Kidney (tissue), 14 donors: ENCODE measurements around the gene FER. TPM values are rescaled to one million over a fixed set of nuclear protein-coding genes. Genes with fewer than 3 reads are reported as not detected.

ENCODE experiments used
- DNase-seq, 5 donors: peaks; one replicate each; pipeline ENCODE4 v3.0.0-alpha.2; 2013 to 2020
- FAIRE-seq: peaks from 2 replicates; lab custom pipeline; 2012; peaks lifted over from hg19 to GRCh38; lab: Jason Lieb, UNC
- H3K27ac ChIP-seq, 2 donors: one replicate each; pipeline ENCODE4 v1.7.0; 2013; ENCODE audit warnings: low read depth in 2 of 2, low read length in 2 of 2, inconsistent platforms in 1 of 2
- H3K27me3 ChIP-seq: one replicate; pipeline ENCODE4 v1.7.1; 2013; ENCODE audit warnings: low read length, inconsistent platforms; ENCODE audit not compliant: control insufficient read depth, insufficient read depth
- H3K36me3 ChIP-seq, 3 donors: one replicate each; pipeline versions ENCODE4 v1.7.0 to v1.7.1; 2013; ENCODE audit warnings: low read length in 3 of 3, control low read depth in 1 of 3, inconsistent platforms in 1 of 3; ENCODE audit not compliant: insufficient read depth in 3 of 3, control insufficient read depth in 2 of 3
- H3K4me1 ChIP-seq, 3 donors: one replicate each; pipeline versions ENCODE4 v1.7.0 to v1.7.1; 2013; ENCODE audit warnings: low read length in 3 of 3, inconsistent platforms in 1 of 3, low read depth in 1 of 3; ENCODE audit not compliant: control insufficient read depth in 2 of 3, insufficient read depth in 2 of 3
- H3K4me3 ChIP-seq, 3 donors: one replicate each; pipeline versions ENCODE4 v1.7.0 to v1.8.1; 2013; ENCODE audit warnings: low read length in 3 of 3, control low read depth in 1 of 3, inconsistent platforms in 1 of 3
- H3K9ac ChIP-seq, 3 donors: one replicate each; pipeline versions ENCODE4 v1.7.0 to v1.7.1; 2013; ENCODE audit warnings: low read length in 3 of 3, control low read depth in 1 of 3, inconsistent platforms in 1 of 3
- H3K9me3 ChIP-seq, 3 donors: one replicate each; pipeline versions ENCODE4 v1.7.0 to v1.7.1; 2013; ENCODE audit warnings: low read length in 3 of 3, control low read depth in 1 of 3, inconsistent platforms in 1 of 3; ENCODE audit not compliant: control insufficient read depth in 2 of 3, insufficient read depth in 1 of 3
- CTCF ChIP-seq: IDR thresholded peaks from 3 replicates; pipeline ENCODE4 v1.5.1; 2012; ENCODE audit warnings: mild to moderate bottlenecking, moderate library complexity, borderline replicate concordance; ENCODE audit not compliant: insufficient read depth; ENCODE audit errors: extremely low read depth
- intact Hi-C: fragments of 100-400 bp; cut with DNase I; formaldehyde crosslinking; loops from one replicate; pipeline ENCODE4 v1.11.1; 2022
- polyA plus RNA-seq: library from polyadenylated mRNA; stranded (reverse); fragments of 350-450 nt; fragmentation: Illumina TruSeq; extraction: RNeasy Lipid Tissue Mini Kit (QIAGEN cat#74804); gene quantifications from one replicate; pipeline ENCODE4 v1.2.3, GENCODE V29; 2014; ENCODE audit warnings: low read depth, low replicate concordance; ENCODE audit not compliant: insufficient read depth
- total RNA-seq: library from RNA; stranded (reverse); fragmentation: NEBNext Ultra II Directional; extraction: Animal tissue kit (Norgen Biotek cat#: 25700); gene quantifications from one replicate; pipeline ENCODE4 v1.2.1, GENCODE V29; 2021
- donor health status: control.
- donor health status: control.
- donor health status: control.
- donor health status: control.
- donor health status: control.
- donor health status: DM: yes; HTN: yes; CAD: no.
- donor health status: Normal renal cell carcinoma (clear cell type).

FER gene
- total and polyA plus RNA-seq, 2 donors from 2014 or later = 2.1 to 38.2 TPM

GRCh38 chr5:108997720-108998119 lies 250.0 kb downstream of the FER start:
- H3K9ac ChIP-seq = no peak overlapping the region
- H3K36me3 ChIP-seq = no peaks in the 10 kb centered on the region
- H3K27me3 ChIP-seq = no peaks in the 10 kb centered on the region
- intact Hi-C loops = no loop called here
- no peak for DNase-seq
- no peak for FAIRE-seq
- peaks cover 0 to 8% (median 0%) of the 10 kb centered on the region in 3 donors for H3K9me3 ChIP-seq
- no peak overlapping the region for H3K27ac ChIP-seq
- no peaks in the 10 kb centered on the region for H3K4me1 ChIP-seq
- no peak for TF ChIP-seq CTCF
- no peak overlapping the region for H3K4me3 ChIP-seq

GRCh38 chr5:108998216-108998615 lies 250.5 kb downstream of the FER start:
- no peaks in the 10 kb centered on the region for H3K27me3 ChIP-seq
- H3K4me3 ChIP-seq = no peak overlapping the region
- H3K9ac ChIP-seq = no peak overlapping the region
- no peaks in the 10 kb centered on the region for H3K36me3 ChIP-seq
- no peaks in the 10 kb centered on the region for H3K4me1 ChIP-seq
- intact Hi-C loops = no loop called here
- FAIRE-seq = no peak
- no peak overlapping the region for H3K27ac ChIP-seq
- TF ChIP-seq CTCF = no peak
- H3K9me3 ChIP-seq = peaks cover 0 to 8% (median 0%) of the 10 kb centered on the region in 3 donors
- no peak for DNase-seq

GRCh38 chr5:109003928-109004327 lies 256.2 kb downstream of the FER start:
- DNase-seq (no peak), FAIRE-seq (no peak)
- no peaks in the 10 kb centered on the region for H3K9me3 ChIP-seq
- intact Hi-C loops = no loop called here
- no peak overlapping the region for H3K4me3 ChIP-seq
- TF ChIP-seq CTCF = no peak
- H3K9ac ChIP-seq = no peak overlapping the region
- H3K27me3 ChIP-seq = no peaks in the 10 kb centered on the region
- no peaks in the 10 kb centered on the region for H3K4me1 ChIP-seq
- no peaks in the 10 kb centered on the region for H3K36me3 ChIP-seq
- no peak overlapping the region for H3K27ac ChIP-seq
